GM10248 (cell line): ENCODE results near the gene JADE3.

Experiments used
- CTCF ChIA-PET: fragments of 300-600 bp; sonication (Branson Sonifier 250); formaldehyde crosslinking; extraction: SDS; loops from one replicate; lab custom pipeline; 2021; ENCODE audit warnings: antibody characterized with exemption; lab: Yijun Ruan, JAX
- POLR2A ChIA-PET: fragments of 350-650 bp; sonication (Branson Sonifier 250); formaldehyde crosslinking; extraction: SDS; loops from one replicate; lab custom pipeline; 2020; ENCODE audit warnings: antibody characterized with exemption; lab: Yijun Ruan, JAX
- DNase-seq: peaks from one replicate; pipeline ENCODE4 v3.0.0; 2012; ENCODE audit errors: extremely low spot score
- TF ChIP-seq, protein P1 (sequence below): IDR thresholded peaks from 2 replicates; pipeline ENCODE4 v1.5.1; 2012; ENCODE audit warnings: mild to moderate bottlenecking, low read depth; ENCODE audit errors: extremely low read depth, missing control alignments, control extremely low read depth

Gene JADE3

DNA sequence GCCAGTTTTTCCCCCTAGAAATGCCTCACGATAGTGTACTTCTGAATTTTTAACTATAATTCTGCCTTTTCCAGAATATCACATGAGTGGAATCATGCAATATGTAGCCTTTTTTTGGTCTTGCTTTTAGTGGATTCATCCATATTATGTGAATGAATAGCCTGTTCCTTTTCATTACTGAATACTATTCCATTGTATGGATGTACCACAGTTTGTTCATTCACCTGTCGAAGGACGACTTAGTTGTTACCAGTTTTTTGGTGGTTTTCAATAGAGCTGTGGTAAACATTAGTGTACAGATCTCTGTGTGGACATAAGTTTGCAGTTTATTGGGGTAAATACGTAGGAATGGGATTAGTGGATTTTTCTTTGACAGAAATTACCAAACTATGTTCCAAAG, 8.0 kb downstream of the JADE3 start:
- POLR2A ChIA-PET = no interaction called here
- TF ChIP-seq, protein P1, sequence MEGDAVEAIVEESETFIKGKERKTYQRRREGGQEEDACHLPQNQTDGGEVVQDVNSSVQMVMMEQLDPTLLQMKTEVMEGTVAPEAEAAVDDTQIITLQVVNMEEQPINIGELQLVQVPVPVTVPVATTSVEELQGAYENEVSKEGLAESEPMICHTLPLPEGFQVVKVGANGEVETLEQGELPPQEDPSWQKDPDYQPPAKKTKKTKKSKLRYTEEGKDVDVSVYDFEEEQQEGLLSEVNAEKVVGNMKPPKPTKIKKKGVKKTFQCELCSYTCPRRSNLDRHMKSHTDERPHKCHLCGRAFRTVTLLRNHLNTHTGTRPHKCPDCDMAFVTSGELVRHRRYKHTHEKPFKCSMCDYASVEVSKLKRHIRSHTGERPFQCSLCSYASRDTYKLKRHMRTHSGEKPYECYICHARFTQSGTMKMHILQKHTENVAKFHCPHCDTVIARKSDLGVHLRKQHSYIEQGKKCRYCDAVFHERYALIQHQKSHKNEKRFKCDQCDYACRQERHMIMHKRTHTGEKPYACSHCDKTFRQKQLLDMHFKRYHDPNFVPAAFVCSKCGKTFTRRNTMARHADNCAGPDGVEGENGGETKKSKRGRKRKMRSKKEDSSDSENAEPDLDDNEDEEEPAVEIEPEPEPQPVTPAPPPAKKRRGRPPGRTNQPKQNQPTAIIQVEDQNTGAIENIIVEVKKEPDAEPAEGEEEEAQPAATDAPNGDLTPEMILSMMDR = no peak
- CTCF ChIA-PET = no interaction called here
- no peak for DNase-seq

DNA sequence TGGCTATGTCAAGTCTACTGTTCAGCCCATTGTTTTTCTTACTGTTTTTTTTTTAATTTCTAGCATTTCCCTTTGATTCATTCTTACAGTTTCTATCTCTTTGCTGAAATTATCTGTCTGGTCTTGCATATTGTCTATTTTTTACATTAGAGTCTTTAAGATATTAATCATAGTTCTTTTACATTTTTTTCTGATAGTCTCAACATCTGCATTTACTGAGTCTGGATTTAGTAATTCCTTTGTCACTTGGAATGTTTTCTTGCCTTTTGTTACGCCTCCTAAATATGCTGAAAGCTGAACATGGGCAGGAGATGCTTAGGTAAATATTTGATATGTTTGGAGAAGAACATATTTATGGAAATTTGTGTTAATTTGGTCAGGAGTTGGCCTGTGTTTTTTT, 10.4 kb downstream of the JADE3 start:
- DNase-seq = no peak
- POLR2A ChIA-PET = no interaction called here
- TF ChIP-seq, protein P1 = no peak
- CTCF ChIA-PET = no interaction called here

DNA sequence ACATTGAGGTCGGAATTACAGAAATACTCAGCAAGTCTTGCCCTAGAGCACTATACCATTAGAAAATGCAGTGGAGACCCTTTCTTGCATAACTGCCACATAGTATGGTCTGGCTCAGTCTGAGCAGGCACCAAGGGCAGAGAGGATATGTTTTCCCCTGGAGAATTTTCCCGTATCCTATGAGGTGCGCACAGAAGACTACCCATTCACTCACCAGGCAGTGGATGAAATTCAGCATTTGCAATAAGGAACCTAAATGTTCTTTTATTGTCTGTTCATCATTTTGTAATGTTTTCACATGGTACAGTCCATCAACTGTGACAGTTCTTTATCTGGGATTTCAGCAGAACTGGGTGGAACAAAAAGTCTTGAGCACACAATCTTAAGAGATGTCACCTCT, 15.5 kb downstream of the JADE3 start:
- ChIA-PET CTCF (no interaction called here), POLR2A (no interaction called here)
- TF ChIP-seq, protein P1 = no peak
- DNase-seq = no peak

DNA sequence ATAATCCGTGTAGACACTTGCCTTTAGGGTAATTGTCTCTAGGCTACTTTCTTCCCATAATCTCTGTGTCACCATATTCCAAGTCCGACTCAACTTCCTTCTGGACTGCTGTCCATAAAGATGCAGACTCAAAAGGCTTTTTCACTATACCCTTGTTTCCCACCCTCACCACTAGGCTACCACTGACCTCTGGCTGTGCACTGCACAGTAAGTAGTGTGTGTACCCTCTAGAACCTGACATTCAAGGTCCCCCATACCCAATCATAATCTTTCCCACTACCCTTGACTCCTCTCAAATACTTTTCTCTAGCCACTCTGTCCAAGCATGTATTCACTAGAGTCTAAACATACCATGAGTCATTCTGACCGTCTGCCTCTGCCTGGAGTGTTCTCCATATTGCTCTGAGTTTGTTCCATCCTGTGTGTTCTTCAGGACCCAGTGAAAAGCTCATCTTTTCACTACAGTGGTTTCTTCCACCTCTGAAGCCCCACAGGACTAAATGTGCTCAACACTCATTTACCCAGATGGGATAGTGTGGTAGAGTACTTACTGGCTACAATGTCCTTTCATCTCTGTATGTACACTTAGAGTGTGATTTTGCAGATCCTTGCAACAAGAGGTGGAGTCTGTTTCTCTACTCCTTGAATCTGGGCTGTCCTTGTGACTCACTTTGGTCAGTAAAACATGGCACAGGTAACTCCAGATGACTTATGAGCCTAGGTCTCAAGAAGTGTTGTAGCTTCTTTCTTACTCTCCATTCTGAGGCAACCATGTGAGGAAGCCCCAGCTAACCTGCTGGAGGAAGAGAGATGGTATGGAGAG, 17.4 kb downstream of the JADE3 start:
- no peak for DNase-seq
- POLR2A ChIA-PET = no interaction called here
- TF ChIP-seq, protein P1 = no peak
- CTCF ChIA-PET = interaction anchor here (1.1 to 1.8 kb wide), 5 partner anchors 10 to 101 kb away, joined by 3 to 10 read pairs (median 4); partner anchors contain the start of gene JADE3

DNA sequence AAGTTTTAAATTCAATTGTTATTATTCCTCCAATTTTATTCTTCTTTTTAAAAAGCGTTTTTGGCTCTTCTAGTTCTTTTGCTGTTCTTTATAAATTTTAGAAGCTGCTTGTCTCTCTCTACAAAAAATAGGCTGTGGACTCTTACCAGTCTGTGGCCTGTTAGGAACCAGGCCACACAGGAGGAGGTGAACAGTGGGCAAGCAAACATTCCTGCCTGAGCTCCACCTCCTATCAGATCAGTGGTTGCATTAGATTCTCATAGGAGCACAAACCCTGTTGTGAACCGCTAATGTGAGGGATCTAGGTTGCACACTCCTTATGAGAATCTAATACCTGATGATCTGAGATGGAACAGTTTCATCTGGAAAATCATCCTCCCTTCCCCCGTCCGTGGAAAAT, 23.1 kb downstream of the JADE3 start:
- TF ChIP-seq, protein P1 = no peak
- no peak for DNase-seq
- ChIA-PET CTCF (interaction anchor here (1.5 kb wide), 1 partner anchor 10 kb away, joined by 3 read pairs; no protein-coding TSS in a partner anchor), POLR2A (no interaction called here)

DNA sequence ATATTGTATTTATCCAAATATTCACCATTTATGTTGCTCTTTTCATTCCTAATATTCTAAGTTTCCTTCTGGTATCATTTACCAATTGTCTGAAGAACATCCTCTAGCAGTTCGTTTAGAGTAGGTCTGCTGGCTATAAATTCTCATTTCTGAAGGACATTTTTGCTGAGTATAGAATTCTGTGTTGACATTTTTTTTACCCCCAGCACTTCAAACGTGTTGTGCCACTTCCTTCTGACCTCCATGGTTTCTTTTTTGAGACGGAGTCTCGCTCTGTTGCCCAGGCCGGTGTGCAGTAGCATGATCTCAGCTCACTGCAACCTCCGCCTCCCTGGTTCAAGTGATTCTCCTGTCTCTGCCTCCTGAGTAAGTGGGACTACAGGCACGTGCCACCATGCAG, 26.4 kb downstream of the JADE3 start:
- TF ChIP-seq, protein P1 = no peak
- ChIA-PET POLR2A (no interaction called here), CTCF (interaction anchor here (1.4 kb wide), 1 partner anchor 8 kb away, joined by 4 read pairs; no protein-coding TSS in a partner anchor)

More for the DNA sequence above, 26.4 kb downstream of the JADE3 start:
- no peak for DNase-seq
